NOMO-1 treated with DMSO at 0.1 percent for 48 hours (cell line): ENCODE results near the gene CHRM4.

Source experiments
- DNase-seq: peaks from one replicate; lab custom pipeline; 2025; ENCODE audit not compliant: unreplicated experiment; lab: John Stamatoyannopoulos, UW

CHRM4 gene

GRCh38 chr11:46369458-46370152 lies 22.0 kb downstream of the CHRM4 start:
- peak; percentile 27 for DNase-seq

- no peak for DNase-seq
Measured at GRCh38 chr11:46367916-46368267, 23.7 kb downstream of the CHRM4 start.

GRCh38 chr11:46367244-46367915 lies 24.2 kb downstream of the CHRM4 start:
- peak; percentile 37 for DNase-seq

GRCh38 chr11:46366661-46367161 lies 24.9 kb downstream of the CHRM4 start:
- no peak for DNase-seq

GRCh38 chr11:46366260-46366659 lies 25.3 kb downstream of the CHRM4 start:
- no peak for DNase-seq

GRCh38 chr11:46364791-46365190 lies 26.8 kb downstream of the CHRM4 start:
- no peak for DNase-seq

- no peak for DNase-seq
Measured at GRCh38 chr11:46364056-46364455, 27.5 kb downstream of the CHRM4 start.

GRCh38 chr11:46363455-46364005 lies 28.0 kb downstream of the CHRM4 start:
- DNase-seq = no peak

- peak; percentile 70 for DNase-seq
Measured at GRCh38 chr11:46363031-46363407, 28.6 kb downstream of the CHRM4 start.

- no peak for DNase-seq
Measured at GRCh38 chr11:46362156-46363030, 29.2 kb downstream of the CHRM4 start.

GRCh38 chr11:46361283-46362155 lies 30.1 kb downstream of the CHRM4 start:
- peak; percentile 87 for DNase-seq

GRCh38 chr11:46360878-46361277 lies 30.7 kb downstream of the CHRM4 start:
- DNase-seq = peak; percentile 65

GRCh38 chr11:46359953-46360352 lies 31.6 kb downstream of the CHRM4 start:
- DNase-seq = no peak

GRCh38 chr11:46357483-46357936 lies 34.1 kb downstream of the CHRM4 start:
- DNase-seq = peak; percentile 44

GRCh38 chr11:46356924-46357482 lies 34.6 kb downstream of the CHRM4 start:
- DNase-seq = peak; percentile 78

GRCh38 chr11:46353698-46354097 lies 37.9 kb downstream of the CHRM4 start:
- DNase-seq = no peak

- peak; percentile 22 for DNase-seq
Measured at GRCh38 chr11:46352063-46352841, 39.3 kb downstream of the CHRM4 start.

- no peak for DNase-seq
Measured at GRCh38 chr11:46351606-46352005, 40.0 kb downstream of the CHRM4 start.

GRCh38 chr11:46351148-46351547 lies 40.4 kb downstream of the CHRM4 start:
- DNase-seq = no peak
